Inflammatory macrophage treated with lipopolysaccharide for 4 hours (primary cell): Measurements from ENCODE around the gene CCDC88B.
"Not testable (repeated sequence)": the region's sequence is repeated elsewhere in the genome, so short reads cannot be mapped to it uniquely, and the experiment has no call there.

ENCODE experiments used
- DNase-seq: peaks from one replicate; pipeline ENCODE4 v3.0.0-alpha.2; 2020

CCDC88B gene

GRCh38 chr11:64305691-64306562, 34.1 kb upstream of the CCDC88B start:
- DNase-seq, result peak; percentile 48

GRCh38 chr11:64306563-64306875, 33.5 kb upstream of the CCDC88B start:
- DNase-seq, result no peak

- no peak for DNase-seq
Observed at GRCh38 chr11:64306876-64307622, 33.0 kb upstream of the CCDC88B start.

GRCh38 chr11:64307795-64308194, 32.2 kb upstream of the CCDC88B start:
- not testable (repeated sequence) for DNase-seq

- no peak for DNase-seq
Observed at GRCh38 chr11:64312947-64313346, 27.1 kb upstream of the CCDC88B start.

- DNase-seq, result no peak
Observed at GRCh38 chr11:64313491-64314145, 26.4 kb upstream of the CCDC88B start.

GRCh38 chr11:64314146-64314804, 25.7 kb upstream of the CCDC88B start:
- DNase-seq, result no peak

- DNase-seq, result no peak
Observed at GRCh38 chr11:64314805-64315561, 25.0 kb upstream of the CCDC88B start.

- DNase-seq, result not testable (repeated sequence)
Observed at GRCh38 chr11:64315667-64316526, 24.1 kb upstream of the CCDC88B start.

- no peak for DNase-seq
Observed at GRCh38 chr11:64316672-64317324, 23.2 kb upstream of the CCDC88B start.

GRCh38 chr11:64317325-64317960, 22.6 kb upstream of the CCDC88B start, which contains the start of gene TRMT112:
TSS of gene TRMT112 (minus strand) at chr11:64317559. CDS start at chr11:64317526, 33 bp downstream.
- peak; percentile 97 for DNase-seq

- DNase-seq, result peak; percentile 98
Observed at GRCh38 chr11:64317961-64318765, 21.8 kb upstream of the CCDC88B start, which contains the start of gene PRDX5. TSS of gene PRDX5 (plus strand) at chr11:64318121. CDS start at chr11:64318216, 95 bp downstream.

GRCh38 chr11:64318766-64319761, 20.9 kb upstream of the CCDC88B start:
- peak; percentile 31 for DNase-seq

- DNase-seq, result no peak
Observed at GRCh38 chr11:64320556-64320955, 19.4 kb upstream of the CCDC88B start.

GRCh38 chr11:64321026-64321425, 19.0 kb upstream of the CCDC88B start:
- no peak for DNase-seq

GRCh38 chr11:64321533-64321932, 18.5 kb upstream of the CCDC88B start:
- DNase-seq, result no peak

- no peak for DNase-seq
Observed at GRCh38 chr11:64322925-64323260, 17.1 kb upstream of the CCDC88B start.

GRCh38 chr11:64323373-64323772, 16.6 kb upstream of the CCDC88B start:
- DNase-seq, result no peak
